AML-193 (cell line): ENCODE results near the gene ALLC.
A peak's percentile ranks its signal among the peaks of the same experiment; 100 is the strongest.

ENCODE experiments used
- DNase-seq, 2 experiments: peaks; one replicate each; lab custom pipeline; 2025; lab: John Stamatoyannopoulos, UW

Gene ALLC

DNA sequence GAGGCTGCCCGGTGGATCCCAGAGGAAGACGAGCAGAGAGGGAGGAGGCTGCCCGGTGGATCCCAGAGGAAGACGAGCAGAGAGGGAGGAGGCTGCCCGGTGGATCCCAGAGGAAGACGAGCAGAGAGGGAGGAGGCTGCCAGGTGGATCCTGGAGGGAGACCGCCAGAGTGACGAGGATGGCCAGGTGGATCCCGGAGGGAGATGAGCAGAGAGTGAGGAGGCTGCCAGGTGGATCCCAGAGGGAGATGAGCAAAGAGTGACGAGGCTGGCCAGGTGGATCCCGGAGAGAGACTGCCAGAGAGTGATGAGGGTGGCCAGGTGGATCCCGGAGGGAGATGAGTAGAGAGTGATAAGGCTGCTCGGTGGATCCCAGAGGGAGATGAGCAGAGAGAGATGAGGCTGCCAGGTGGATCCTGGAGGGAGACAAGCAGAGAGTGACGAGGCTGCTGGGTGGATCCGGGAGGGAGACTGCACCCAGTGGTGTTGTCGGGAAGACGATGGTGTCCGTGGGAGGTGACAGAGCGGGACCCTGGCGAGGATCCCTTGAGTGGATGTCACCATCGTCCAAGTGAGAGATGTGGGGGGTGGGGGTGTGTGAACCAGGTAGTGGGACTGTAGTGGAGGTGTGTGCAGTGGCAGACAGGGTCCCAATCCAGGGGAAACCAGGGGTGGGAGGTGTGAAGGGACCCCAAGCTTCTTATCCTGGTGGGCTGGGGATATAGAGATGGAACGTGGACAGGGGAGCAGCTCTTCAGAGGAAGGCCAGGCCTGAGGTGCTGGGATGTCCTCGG, 67.7 kb downstream of the ALLC start:
- DNase-seq, result no peak

DNA sequence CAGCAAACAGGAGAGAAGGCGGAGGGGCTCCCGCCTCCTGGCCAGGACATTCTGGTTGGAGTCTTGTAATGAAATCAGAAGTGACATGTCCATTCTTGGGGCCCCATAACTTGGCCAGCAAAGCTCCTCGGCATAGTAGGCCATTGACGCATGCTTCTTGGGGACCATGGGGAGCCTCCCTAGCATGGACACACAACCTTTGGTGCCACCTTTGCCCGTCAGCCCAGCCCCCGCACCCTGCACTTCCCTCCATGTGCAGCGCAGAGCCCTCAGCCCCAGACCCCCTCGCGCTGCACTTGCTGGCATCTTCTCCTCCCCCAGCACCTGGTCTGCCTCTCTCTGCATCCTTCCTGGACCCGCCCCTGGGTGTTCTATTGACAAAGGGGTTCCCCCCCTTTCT, 68.5 kb downstream of the ALLC start:
- no peak for DNase-seq

DNA sequence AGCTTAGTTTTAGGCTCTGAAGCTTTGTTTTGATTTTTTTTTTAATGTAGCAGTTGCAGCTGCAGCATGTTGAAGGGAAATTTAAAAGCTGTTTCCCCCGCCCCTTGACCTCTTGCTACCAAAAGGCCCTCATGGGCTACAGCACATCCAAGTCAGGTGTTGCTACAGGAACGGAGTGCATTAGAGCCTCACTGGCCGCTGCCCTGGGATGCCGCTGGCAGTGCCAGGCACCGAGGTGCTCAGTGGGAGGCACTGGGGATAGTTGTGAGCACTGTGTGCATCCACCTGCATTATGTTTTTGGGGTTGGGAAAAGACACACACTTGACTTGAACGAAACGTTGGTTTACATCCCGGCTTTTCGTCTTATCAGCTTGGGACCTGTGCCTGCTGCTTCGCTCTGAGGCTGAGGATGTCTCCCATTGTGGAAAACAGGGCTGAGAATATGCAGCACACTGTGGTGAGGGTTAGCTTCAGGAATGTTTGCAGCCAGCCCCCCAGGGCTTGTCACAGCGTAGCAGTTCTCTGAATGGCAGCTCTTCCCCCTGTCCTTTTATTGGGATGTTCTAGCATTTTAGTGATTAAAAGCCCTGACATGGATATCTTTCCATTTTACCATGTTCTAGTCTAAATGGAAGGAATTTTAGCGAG, 69.5 kb downstream of the ALLC start:
- DNase-seq, result no peak

DNA sequence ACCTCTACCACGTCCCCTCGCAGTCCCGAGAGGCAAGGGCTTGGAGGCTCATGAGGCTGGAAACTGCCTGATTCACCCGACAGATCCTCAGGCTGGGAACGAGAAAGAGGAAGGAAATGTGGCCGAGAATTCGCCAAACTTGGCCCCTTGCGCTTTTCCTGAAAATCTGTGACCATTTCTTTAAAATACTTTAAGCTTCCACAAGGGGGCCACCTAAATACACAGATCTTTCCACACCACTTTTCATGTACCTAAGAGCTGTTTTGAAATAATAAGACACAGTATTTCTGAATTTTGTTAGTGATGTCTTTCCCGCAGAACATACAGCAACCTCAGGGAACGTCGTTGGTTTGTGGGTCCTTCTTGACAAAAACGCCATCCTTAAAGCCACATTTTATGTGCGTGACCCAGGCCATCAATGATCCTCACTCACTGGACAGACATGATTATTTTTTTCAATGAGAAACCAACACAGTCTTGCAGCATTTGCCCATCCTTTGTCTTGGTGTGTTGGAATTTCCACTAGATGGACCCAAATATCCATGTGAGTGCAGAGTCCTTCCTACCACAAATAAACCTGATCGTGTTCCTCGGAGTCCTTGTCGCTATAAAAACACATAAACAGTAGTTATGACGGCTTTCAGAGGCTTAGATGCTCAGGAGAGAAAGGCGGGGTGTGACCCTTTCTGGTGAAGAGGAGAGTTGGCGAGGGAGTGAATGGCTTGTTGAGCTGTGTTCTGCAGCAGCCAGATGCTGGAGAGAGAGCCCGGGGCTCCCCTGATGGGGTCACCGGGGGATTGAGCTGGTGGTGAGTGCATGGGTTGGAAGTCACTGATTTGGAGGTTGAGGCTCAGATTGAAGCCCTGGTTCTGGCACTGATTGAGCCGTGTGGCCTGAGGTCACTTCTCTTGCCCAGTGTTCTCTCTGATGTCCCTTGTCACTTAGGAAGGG, 70.4 kb downstream of the ALLC start:
- peak; percentile 40 to 44 for DNase-seq

DNA sequence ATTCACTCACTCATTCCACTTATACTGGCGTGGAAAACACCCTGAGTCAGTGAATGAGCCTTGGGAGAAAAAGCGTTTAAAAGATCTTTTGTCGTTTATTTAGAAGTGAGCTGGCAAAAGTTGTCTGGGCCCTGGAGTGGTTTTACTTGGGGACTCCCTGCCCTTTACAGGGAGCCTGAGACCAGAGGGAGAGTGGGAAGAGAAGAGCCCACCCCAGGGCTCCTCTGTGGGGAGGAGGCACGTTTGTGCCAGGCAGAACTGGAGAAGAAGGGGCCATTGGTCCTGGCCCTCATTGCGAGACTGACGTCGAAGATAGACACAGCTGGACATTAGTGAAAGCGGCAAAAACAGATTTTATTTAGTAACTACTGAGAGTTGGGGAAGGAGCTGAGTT, 71.1 kb downstream of the ALLC start:
- no peak for DNase-seq

DNA sequence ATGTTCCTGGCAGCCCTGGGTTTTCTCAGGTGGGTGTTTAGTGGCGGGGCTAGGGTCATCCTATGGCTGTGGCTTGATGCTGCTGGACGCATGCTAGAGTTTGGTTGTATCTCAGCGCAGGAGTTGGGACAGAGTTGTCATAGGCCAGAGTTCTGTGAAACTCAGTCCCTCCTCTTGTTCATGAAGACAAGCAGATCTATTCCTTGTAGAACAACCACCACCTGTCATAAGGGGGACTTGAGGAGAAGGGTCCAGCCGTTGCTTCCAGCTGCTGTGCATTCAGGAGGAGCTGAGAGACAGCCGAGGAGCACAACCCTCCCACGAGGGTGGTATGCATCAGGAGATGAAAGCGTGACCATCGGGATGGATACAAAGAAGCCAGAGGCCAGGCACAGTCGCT, 71.8 kb downstream of the ALLC start:
- no peak for DNase-seq

DNA sequence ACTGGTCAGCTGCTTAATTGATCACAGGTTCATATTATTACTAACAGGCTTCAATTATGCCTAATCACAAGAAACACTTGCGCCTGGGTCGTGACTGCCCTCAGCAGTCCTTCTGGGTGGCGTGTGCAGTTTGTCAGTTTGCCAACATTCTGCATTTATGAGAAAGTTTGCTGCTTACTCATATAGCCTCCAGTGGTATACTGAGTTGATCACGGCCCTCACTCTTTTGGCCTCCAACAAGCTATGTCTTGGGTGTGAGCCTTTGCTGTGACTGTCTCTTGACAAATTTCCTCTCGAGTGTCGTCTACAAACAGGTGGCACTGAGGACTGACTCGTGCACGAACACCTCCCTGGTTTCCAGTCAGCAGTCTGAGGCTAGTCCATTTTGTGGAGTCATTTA, 72.6 kb downstream of the ALLC start:
- DNase-seq, result no peak

DNA sequence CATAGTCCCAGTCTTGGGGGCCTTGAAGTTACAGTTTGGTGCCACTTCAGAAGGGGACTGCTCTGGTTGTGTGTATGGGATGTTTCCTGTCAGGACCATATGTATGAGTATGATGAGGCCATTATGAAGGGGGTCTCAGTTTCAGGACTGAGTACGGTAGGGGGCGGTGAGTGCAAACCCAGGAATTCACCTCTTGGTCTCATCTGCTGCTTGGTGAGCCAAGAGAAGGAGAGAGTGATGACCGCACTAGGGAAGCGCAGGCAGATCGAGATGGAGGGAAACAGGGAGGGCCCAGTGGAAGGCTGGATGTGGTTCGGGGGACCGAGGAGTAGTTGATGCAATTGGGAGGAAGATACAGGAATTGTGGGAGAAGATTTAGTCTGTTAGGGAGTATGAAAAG, 73.8 kb downstream of the ALLC start:
- DNase-seq, result no peak

DNA sequence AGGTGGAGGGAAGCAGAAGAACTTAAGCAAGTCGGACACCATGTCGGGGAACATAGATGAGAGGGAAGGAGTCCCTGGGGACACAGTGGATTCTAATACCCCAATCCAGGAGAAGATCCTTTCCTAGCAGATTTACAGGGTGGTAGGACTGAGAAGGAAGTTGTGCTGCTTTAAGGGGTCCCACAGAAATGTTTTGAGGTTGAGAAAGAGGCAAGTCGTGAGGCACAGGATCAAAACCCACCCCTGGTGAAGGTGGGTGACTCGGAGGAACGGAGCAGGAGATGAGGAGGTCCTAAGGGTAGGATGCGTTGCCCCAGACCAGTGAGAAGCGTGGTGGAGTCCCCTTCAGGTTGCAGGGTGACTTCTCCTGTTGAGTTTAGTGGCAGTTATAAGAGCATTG, 78.1 kb downstream of the ALLC start:
- DNase-seq, result no peak

DNA sequence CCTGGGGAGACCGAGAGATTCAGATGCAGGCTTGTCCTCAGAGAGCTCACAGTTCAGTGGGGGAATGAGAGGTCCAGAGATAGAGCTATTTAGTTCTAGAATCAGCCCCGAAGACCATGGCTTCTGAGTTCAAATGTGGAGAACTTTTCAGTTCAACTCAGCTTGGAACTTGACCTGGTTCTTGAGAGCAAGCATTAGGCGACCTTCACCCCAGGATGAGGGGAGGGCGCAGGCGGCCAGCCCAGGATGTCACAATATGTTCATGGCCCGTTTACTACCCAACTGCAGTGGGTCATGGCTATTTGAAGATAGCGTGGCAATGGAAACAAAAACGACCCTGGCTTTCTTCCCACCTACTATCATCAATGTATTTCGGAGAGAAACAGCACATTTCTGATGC, 79.1 kb downstream of the ALLC start:
- DNase-seq, result no peak

DNA sequence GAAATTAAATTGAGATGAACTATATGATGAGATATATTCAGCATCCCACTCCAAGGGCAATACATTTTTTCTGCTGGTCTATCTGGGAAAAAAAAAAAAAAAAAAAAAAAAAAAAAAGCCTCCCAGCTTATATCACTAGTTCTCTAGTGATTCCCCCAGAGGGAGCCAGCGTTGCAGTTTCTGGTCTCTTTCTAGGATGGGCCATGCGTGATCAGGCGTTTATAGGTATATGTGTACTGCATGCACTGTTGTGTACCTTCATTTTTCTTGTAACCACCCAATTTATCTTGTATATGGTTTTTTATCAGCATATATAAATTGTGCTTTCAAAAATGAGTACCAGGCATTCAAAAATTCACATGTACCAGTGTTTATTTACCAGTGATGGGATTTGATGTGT, 80.5 kb downstream of the ALLC start:
- DNase-seq, result no peak

DNA sequence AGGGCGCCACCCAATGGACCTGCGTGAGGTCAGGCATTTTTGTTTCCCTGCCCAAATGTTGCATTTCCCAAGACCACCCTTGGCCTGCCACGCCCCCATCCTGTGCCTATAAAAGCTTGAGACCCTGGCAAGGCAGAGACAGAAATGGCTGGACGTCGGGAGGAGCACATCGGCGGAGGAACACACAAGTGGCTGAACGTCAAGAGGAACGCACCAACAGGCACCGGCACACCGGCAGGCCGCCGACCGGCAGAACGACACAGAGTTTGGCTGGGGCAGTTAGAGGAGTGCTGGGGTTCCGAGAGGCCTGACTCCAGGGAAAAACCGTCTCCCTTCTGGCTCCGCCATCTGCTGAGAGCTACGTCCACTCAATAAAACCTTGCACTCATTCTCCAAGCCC, 81.3 kb downstream of the ALLC start:
- DNase-seq, result no peak

DNA sequence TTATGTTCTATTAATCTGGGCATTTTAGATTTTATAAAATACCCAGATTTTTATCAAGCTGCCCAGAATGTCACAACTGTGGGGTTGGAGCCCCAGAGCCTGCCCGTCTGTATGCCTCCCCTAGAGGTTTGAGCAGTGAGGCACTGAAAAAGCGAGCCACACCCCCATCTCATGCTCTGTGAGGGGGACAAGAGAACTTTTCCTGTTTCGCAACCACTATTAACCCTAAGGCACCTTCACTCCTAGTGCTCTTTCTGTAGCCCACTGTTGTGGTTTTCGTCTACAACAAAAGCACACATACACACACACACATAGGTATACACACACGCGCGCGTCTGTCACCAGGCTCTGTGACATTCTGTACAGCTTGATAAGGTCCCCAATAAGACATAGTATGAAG, 83.4 kb downstream of the ALLC start:
- no peak for DNase-seq

DNA sequence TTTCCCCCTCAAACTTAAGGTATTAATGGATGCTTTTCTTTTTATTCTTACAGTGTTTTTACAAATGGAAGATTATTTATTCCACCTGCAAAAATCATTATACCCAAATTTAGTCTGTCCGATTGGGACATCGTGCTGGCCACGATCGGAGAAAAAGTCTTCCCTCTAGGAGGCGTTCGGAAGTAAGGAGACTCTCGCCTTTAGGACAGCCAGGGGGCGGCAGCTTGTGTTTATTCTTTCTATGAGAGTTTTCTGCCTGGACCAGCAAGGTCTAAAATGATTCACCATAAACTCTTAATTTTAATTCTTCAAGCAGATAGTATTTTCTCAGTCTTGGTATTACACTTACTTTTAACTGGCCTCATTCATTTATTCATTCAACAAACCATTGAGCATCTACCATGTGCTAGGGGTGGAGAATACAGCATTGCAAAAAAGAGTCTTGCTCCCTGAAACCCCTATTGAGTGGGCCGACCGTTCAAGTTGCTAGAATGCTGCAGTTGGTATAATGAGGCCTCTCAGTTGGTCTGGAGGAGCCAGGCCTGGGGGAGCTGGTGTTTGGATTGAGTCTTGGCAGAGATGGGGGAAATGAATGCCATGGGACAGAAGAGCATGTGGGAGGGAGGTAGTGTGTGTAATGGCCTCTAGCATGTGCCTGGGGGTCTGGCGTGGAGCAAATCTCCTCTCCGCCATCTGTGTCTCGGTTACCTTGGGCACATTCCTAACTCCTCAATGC, 84.0 kb downstream of the ALLC start:
- DNase-seq, result no peak

DNA sequence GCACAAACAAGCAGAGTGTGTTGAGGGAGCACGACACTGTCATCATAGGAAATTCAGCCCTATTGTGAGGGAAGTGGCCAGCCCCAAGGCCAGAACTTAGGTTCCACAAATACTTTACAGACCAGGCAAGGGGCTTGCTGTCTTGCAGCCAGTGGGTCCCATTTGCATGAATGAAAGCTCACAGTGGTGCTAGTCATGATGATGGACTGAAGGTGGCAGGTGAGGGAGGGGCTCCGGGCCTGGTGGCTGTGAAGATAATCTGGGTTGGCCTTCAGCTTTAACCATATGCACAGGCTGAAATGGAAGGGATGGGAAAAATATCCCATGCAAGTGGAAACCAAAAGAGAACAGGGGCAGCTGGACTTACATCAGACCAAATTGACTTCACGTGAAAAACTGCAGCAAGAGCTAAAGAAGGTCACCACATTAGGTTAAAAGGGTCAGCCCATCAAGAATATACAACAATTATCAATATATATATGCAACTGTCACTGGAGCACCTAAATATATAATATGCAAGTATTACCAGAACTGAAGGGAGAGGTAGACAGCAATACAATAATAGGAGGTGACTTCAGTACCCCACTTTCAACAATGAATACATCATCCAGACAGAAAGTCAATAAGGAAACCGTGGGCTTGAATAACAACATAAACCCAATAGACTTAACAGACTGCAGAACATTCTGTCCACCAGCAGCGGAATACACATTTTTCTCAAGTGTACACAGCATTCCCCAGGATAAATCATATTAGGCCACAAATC, 84.9 kb downstream of the ALLC start:
- DNase-seq, result no peak

DNA sequence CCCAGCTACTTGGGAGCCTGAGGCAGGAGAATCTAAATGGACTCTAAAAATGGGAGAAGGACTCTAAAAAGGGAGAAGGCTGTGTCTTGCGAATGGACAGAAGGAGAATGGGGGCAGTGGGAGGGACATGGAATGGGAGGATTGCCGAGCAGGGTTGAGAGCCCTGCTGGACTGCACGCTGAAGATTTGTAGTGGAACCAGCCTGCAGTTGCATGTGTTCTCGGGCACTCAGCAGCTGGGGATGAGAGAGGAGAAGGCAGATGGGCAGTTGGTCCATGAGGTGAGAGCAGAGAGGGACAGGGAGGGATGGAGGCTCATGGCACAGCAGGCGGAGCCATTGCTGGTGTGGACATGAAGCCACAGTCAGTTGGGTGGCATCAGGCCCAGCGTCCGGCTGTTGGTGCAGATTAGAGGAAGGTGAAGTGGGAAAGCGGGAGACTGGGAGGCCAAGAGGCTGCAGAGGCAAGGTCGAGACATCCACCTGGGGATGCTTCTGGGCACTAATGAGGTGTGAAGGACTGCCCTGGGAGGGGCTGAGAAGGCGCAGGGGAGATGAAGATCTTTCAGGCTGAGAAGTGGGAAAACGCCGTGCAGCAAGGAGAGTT, 86.1 kb downstream of the ALLC start:
- DNase-seq, result no peak

DNA sequence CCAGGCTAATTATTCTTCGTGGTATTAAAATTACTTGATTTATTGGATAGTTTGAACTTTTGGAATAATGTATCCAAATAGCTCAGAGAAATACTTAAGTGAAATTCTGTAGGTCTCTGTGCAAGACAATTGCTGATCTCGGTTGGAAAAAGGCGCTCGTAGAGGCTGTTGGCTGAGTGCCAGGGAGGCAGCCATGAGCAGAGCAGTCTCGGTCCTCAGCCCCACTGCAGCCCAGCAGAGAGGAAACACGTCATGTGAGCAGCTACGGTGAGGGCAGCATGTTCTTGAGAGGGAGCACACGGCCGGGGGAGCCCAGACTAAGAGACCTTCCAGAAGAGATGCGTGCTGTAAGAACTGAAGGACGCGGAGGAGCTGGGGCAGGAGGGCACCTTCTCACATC, 87.9 kb downstream of the ALLC start:
- DNase-seq, result no peak

DNA sequence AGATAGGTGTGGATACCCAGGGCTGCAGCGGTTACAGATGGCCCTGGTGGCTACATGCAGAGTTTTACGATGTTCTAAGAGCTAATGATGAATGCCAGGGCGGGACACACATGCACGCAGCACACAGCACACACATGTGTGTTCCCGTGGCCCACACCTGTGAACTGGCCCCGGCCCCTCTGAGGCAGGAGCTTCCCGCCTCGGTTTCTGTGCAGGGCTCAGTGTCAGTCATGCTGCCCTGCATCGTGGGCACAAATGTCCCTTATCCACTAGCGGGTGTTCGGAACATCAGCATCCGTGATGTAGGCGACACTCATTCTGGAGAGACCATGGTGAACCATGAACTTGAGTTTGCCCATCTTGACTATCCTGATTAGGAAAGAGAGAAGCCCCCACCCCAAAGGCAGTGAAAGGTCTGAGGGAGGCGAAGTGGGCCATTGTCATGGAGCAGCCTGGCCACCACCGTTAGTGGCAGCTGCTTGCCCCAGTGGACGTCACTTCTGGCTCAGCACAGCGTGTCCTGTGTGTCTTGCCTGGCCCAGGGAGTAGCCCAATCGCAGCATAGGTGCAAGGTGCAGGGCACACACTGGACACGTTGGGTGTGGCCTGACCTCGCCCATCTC, 89.1 kb downstream of the ALLC start:
- DNase-seq, result no peak

DNA sequence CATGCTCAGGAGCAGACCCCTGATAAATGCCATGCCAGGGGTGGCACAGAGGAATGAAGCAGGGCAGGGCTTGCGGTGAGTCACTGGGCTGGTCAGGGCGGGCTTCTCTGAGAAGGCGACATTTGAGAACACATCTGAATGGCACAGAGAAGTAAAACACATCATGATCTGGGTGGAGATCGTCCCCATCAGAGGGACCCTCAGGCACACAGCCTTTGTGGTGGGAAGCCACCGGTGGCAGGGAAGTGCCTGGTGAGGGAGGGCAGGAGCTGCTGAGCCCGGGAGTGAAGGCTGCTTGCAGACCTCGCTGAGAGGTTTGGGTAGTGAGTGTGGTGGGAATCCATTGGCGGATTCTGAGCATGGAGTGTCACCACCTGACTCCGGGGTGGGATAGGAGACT, 89.8 kb downstream of the ALLC start:
- no peak for DNase-seq

DNA sequence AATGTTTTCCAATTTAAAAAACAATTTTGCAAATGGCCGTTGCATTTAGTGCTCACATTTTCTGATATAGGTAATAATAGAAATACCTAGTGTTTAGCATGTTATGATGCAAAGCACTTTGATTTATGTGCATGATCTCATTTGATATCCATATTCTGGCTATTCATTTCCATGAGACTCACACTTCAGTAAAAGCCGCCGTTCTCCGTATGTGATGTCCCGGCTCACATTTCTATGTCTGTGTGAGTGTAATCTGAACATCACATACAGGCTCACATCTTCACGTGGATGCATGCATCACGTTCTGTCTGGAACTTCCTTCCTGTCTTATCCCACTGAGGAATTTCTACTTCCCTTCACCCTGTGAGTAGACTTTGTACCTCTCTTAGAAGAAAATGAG, 91.2 kb downstream of the ALLC start:
- no peak for DNase-seq
